ENCODE measurements around the gene SLC16A1.

- TF ChIP-seq FOXM1 (IDR thresholded peaks at IDR 0.05; ENCODE audit: borderline replicate concordance) (no peak), CTBP1 (IDR thresholded peaks at IDR 0.05; ENCODE audit: borderline replicate concordance) (no peak), SP1 (IDR thresholded peaks at IDR 0.05) (no peak)
Observed at GRCh38 chr1:112877750-112878149, 78.2 kb downstream of the SLC16A1 start.

All from HEK293T (cell line).